Vagina (tissue), 2 donors: ENCODE results near the gene DPP3. TPM values are rescaled to one million over a fixed set of nuclear protein-coding genes. Genes with fewer than 3 reads are reported as not detected.

Experiments
- DNase-seq, 2 donors: peaks; one replicate each; pipeline ENCODE4 v3.0.0-alpha.2; 2017; ENCODE audit errors: extremely low spot score in 2 of 2
- H3K27ac ChIP-seq: fragments of 200-600 bp; sonication (generic); one replicate; pipeline ENCODE4 v1.5.1; 2019
- H3K27me3 ChIP-seq: fragments of 200-600 bp; sonication (generic); one replicate; pipeline ENCODE4 v1.5.1; 2019
- H3K36me3 ChIP-seq, 2 donors: fragments of 200-600 bp; sonication (generic); one replicate each; pipeline ENCODE4 v1.5.1; 2017 to 2019
- H3K4me1 ChIP-seq: fragments of 200-600 bp; sonication (generic); one replicate; pipeline ENCODE4 v1.5.1; 2019
- H3K4me3 ChIP-seq, 2 donors: fragments of 200-600 bp; sonication (generic); 1 replicate in 1 of 2; 2 replicates in 1 of 2; pipeline ENCODE4 v1.5.1; 2016 to 2019
- H3K9me3 ChIP-seq: fragments of 200-600 bp; sonication (generic); one replicate; pipeline ENCODE4 v1.5.1; 2019
- CTCF ChIP-seq, 3 experiments: fragments of 450-650 bp in 2 of 3; fragments of 200-600 bp in 1 of 3; sonication (generic) in 1 of 3; IDR thresholded peaks; one replicate each; pipeline ENCODE4 v1.5.1; 2017 to 2019; ENCODE audit warnings: antibody characterized with exemption in 3 of 3, mild to moderate bottlenecking in 2 of 3, moderate library complexity in 2 of 3
- POLR2A ChIP-seq, 2 donors: fragments of 450-650 bp; IDR thresholded peaks; one replicate each; pipeline ENCODE4 v1.6.1; 2017; ENCODE audit warnings: antibody characterized with exemption in 2 of 2, mild to moderate bottlenecking in 2 of 2, moderate library complexity in 2 of 2
- POLR2AphosphoS5 ChIP-seq, 2 donors: sonication (generic); formaldehyde crosslinking; IDR thresholded peaks; one replicate each; pipeline ENCODE4 v1.9.0; 2017; ENCODE audit warnings: antibody characterized with exemption in 2 of 2, mild to moderate bottlenecking in 2 of 2, low read depth in 1 of 2; ENCODE audit not compliant: insufficient read depth in 1 of 2
- intact Hi-C: fragments of 100-400 bp; cut with DNase I; formaldehyde crosslinking; loops from one replicate; pipeline ENCODE4 v1.15.1; 2023
- total RNA-seq: library from RNA; depleted of rRNA; stranded (reverse); fragments of >200 nt; gene quantifications from one replicate; pipeline ENCODE4 v1.2.3, GENCODE V29; 2016

The DPP3 gene
- total RNA-seq, 1 donor from 2014 or later, result 10.8 TPM

GRCh38 chr11:66473608-66474515, 6.4 kb upstream of the DPP3 start:
- H3K27me3 ChIP-seq, result no peaks in the 10 kb centered on the region
- H3K36me3 ChIP-seq, result peaks cover 0 to 18% of the 10 kb centered on the region in 2 donors
- H3K27ac ChIP-seq, result no peak overlapping the region
- H3K4me3 ChIP-seq, result no peak overlapping the region
- no peaks in the 10 kb centered on the region for H3K9me3 ChIP-seq
- TF ChIP-seq POLR2A (IDR thresholded peaks at IDR 0.05) (no peak), POLR2AphosphoS5 (IDR thresholded peaks at IDR 0.05; ENCODE audit: insufficient read depth in 1 of 2, low read depth in 1 of 2) (no peak), CTCF (IDR thresholded peaks at IDR 0.05) (no peak)
- intact Hi-C loops, result no loop called here
- peaks cover 7% of the 10 kb centered on the region for H3K4me1 ChIP-seq
- no peak for DNase-seq

- Histone ChIP-seq H3K27me3 (no peaks in the 10 kb centered on the region), H3K36me3 (peaks cover 0 to 18% of the 10 kb centered on the region in 2 donors), H3K9me3 (no peaks in the 10 kb centered on the region), H3K4me3 (no peak overlapping the region), H3K27ac (no peak overlapping the region), H3K4me1 (peaks cover 18% of the 10 kb centered on the region)
- DNase-seq, result no peak
- intact Hi-C loops, result no loop called here
- no peak for TF ChIP-seq POLR2AphosphoS5 (IDR thresholded peaks at IDR 0.05; ENCODE audit: insufficient read depth in 1 of 2, low read depth in 1 of 2)
- TF ChIP-seq CTCF (IDR thresholded peaks at IDR 0.05), result no peak
- no peak for TF ChIP-seq POLR2A (IDR thresholded peaks at IDR 0.05)
Observed at GRCh38 chr11:66475349-66476172, 4.7 kb upstream of the DPP3 start.

GRCh38 chr11:66476173-66476840, 3.9 kb upstream of the DPP3 start:
- no peak overlapping the region for H3K4me3 ChIP-seq
- intact Hi-C loops, result no loop called here
- TF ChIP-seq CTCF (IDR thresholded peaks at IDR 0.05) (no peak), POLR2AphosphoS5 (IDR thresholded peaks at IDR 0.05; ENCODE audit: insufficient read depth in 1 of 2, low read depth in 1 of 2) (no peak), POLR2A (IDR thresholded peaks at IDR 0.05) (no peak)
- H3K4me1 ChIP-seq, result peaks cover 25% of the 10 kb centered on the region
- peaks cover 0 to 16% of the 10 kb centered on the region in 2 donors for H3K36me3 ChIP-seq
- no peaks in the 10 kb centered on the region for H3K27me3 ChIP-seq
- no peak for DNase-seq
- no peaks in the 10 kb centered on the region for H3K9me3 ChIP-seq
- H3K27ac ChIP-seq, result no peak overlapping the region

GRCh38 chr11:66476841-66477251, 3.4 kb upstream of the DPP3 start:
- DNase-seq, result no peak
- intact Hi-C loops, result no loop called here
- Histone ChIP-seq H3K4me3 (no peak overlapping the region), H3K27me3 (no peaks in the 10 kb centered on the region), H3K9me3 (no peaks in the 10 kb centered on the region), H3K27ac (no peak overlapping the region), H3K4me1 (peaks cover 26% of the 10 kb centered on the region), H3K36me3 (peaks cover 0 to 15% of the 10 kb centered on the region in 2 donors)
- TF ChIP-seq POLR2AphosphoS5 (IDR thresholded peaks at IDR 0.05; ENCODE audit: insufficient read depth in 1 of 2, low read depth in 1 of 2) (no peak), CTCF (IDR thresholded peaks at IDR 0.05) (no peak), POLR2A (IDR thresholded peaks at IDR 0.05) (no peak)
